ENCODE measurements around the gene IGSF8.

The IGSF8 gene

GRCh38 chr1:160122978-160123495 lies 24.6 kb upstream of the IGSF8 start:
- TF ChIP-seq, protein P1, sequence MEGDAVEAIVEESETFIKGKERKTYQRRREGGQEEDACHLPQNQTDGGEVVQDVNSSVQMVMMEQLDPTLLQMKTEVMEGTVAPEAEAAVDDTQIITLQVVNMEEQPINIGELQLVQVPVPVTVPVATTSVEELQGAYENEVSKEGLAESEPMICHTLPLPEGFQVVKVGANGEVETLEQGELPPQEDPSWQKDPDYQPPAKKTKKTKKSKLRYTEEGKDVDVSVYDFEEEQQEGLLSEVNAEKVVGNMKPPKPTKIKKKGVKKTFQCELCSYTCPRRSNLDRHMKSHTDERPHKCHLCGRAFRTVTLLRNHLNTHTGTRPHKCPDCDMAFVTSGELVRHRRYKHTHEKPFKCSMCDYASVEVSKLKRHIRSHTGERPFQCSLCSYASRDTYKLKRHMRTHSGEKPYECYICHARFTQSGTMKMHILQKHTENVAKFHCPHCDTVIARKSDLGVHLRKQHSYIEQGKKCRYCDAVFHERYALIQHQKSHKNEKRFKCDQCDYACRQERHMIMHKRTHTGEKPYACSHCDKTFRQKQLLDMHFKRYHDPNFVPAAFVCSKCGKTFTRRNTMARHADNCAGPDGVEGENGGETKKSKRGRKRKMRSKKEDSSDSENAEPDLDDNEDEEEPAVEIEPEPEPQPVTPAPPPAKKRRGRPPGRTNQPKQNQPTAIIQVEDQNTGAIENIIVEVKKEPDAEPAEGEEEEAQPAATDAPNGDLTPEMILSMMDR (IDR thresholded peaks at IDR 0.05; ENCODE audit: extremely low read depth, insufficient read depth, missing control alignments), result no peak
- DNase-seq (ENCODE audit: low spot score), result no peak
- in situ Hi-C loops (cut with MboI; ENCODE audit: low pct_unique_long_range_greater_than_20kb, low sequenced_read_pairs, unreplicated experiment), result no loop called here

DNA sequence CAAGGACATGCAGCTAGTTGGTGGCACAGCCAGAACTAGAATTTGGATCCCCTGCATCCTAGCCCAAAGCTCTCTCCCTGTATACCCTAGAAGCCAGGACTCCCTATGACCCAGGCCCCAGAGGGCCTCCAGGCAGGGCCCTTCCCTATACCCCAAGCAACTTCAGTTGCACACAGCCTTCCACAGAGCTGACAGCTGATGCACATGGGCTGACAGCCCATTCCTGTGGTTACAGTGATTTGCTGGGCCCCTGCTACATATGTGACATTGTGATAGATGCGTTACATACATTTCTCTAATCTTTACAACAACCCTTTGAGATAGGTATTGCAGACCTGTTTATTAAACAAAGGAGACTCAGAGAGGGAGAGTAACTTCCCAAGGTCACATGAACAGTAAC lies 23.0 kb upstream of the IGSF8 start:
- in situ Hi-C loops (cut with MboI; ENCODE audit: low pct_unique_long_range_greater_than_20kb, low sequenced_read_pairs, unreplicated experiment), result no loop called here
- no peak for DNase-seq (ENCODE audit: low spot score)
- TF ChIP-seq, protein P1 (IDR thresholded peaks at IDR 0.05; ENCODE audit: extremely low read depth, insufficient read depth, missing control alignments), result no peak

DNA sequence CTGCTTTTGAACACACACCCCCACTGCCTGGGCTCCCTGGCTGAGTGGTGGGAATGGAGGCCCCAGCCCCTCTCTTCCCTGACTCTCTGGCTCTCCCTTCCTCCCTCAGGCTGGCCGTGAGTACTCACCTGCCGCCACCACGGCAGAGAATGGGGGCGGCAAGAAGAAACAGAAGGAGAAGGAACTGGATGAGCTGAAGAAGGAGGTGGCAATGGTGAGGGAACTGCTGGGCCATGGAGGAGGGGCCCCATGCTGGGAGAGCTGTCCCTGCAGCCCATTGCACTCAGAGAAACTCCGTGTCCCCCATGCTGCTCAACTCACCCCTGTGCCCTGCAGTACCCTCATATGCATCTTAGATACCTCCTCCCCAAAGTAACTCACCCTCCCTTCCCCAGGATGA lies 22.4 kb upstream of the IGSF8 start:
- TF ChIP-seq, protein P1 (IDR thresholded peaks at IDR 0.05; ENCODE audit: extremely low read depth, insufficient read depth, missing control alignments), result no peak
- no peak for DNase-seq (ENCODE audit: low spot score)
- in situ Hi-C loops (cut with MboI; ENCODE audit: low pct_unique_long_range_greater_than_20kb, low sequenced_read_pairs, unreplicated experiment), result no loop called here

GRCh38 chr1:160118928-160119327 lies 20.5 kb upstream of the IGSF8 start:
- in situ Hi-C loops (cut with MboI; ENCODE audit: low pct_unique_long_range_greater_than_20kb, low sequenced_read_pairs, unreplicated experiment), result no loop called here
- TF ChIP-seq, protein P1 (IDR thresholded peaks at IDR 0.05; ENCODE audit: extremely low read depth, insufficient read depth, missing control alignments), result no peak
- DNase-seq (ENCODE audit: low spot score), result no peak

- TF ChIP-seq, protein P1 (IDR thresholded peaks at IDR 0.05; ENCODE audit: extremely low read depth, insufficient read depth, missing control alignments), result no peak
- no peak for DNase-seq (ENCODE audit: low spot score)
- in situ Hi-C loops (cut with MboI; ENCODE audit: low pct_unique_long_range_greater_than_20kb, low sequenced_read_pairs, unreplicated experiment), result no loop called here
These were observed 19.3 kb upstream of the IGSF8 start for GRCh38 chr1:160117709-160118183.

DNA sequence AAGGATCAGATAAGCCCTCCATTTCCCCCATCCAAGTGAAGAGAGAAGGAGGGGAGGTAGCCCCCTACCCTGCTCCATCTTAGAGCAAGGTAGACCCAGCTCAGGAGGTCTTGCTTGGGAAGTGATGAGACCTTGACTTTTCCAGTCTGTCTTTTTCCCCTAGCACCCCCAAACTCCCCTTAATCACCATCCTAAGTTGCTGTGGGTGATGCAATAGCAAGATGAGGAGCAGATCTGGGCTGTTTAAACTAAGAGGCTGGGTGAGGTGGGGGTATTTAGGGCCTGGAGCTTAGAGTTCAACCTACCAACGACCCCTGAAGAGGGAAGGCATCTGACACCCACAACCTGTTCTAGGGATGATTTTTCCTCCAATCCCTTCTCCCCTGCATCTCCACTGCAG lies 18.9 kb upstream of the IGSF8 start:
- TF ChIP-seq, protein P1 (IDR thresholded peaks at IDR 0.05; ENCODE audit: extremely low read depth, insufficient read depth, missing control alignments), result no peak
- DNase-seq (ENCODE audit: low spot score), result no peak
- in situ Hi-C loops (cut with MboI; ENCODE audit: low pct_unique_long_range_greater_than_20kb, low sequenced_read_pairs, unreplicated experiment), result no loop called here

Measured in GM13977 (cell line).